GM21723 (cell line): ENCODE data around the gene FGF6.
"Not testable (repeated sequence)": the region's sequence is repeated elsewhere in the genome, so short reads cannot be mapped to it uniquely, and the experiment has no call there.

Experiments
- ATAC-seq: cut with Tn5 transposase; IDR thresholded peaks from one replicate; pipeline ENCODE4 v1.9.1; 2021; ENCODE audit warnings: mild to moderate bottlenecking, moderate library complexity; ENCODE audit not compliant: unreplicated experiment

Gene FGF6, protein sequence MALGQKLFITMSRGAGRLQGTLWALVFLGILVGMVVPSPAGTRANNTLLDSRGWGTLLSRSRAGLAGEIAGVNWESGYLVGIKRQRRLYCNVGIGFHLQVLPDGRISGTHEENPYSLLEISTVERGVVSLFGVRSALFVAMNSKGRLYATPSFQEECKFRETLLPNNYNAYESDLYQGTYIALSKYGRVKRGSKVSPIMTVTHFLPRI

DNA sequence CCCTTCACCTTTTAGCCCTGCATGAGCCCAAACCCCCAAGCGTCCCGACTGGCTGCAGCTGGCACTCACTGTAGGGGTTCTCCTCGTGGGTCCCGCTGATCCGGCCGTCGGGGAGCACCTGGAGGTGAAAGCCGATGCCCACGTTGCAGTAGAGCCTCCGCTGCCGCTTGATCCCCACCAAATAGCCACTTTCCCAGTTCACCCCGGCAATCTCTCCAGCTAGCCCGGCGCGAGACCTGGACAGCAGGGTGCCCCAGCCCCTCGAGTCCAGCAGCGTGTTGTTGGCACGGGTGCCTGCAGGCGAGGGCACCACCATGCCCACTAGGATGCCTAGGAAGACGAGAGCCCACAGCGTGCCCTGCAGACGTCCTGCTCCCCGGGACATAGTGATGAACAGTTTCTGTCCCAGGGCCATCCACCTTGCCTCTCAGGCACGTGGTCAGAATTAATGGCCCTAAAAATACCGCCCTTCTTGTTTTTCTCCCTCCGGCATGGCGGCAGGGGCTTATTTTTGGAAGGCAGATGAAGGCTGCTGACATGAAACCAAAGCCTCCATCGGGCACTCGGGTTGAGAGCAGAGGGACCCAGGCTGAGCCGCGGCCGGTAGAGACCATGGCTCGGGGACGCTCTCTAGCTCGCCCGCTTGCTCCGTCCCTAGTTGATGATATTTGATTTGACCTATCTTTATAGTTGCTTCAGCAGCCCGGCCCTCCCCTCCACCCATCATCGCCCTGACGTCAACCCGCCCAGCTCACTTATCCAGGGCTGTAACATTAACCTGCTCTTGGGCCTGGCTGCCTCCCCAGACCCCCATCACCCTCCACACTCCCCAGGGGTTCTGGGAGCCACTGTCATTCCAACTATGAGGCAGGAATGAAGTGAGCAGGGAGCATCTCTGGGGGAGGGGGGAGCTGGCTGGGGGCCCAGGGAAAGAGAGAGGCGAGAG lies at the start of gene FGF6:
TSS of gene FGF6 (minus strand) at position 660 of the 946 bp plus-strand sequence. CDS start at position 415, 245 bp downstream.
- ATAC-seq, result no peak

DNA sequence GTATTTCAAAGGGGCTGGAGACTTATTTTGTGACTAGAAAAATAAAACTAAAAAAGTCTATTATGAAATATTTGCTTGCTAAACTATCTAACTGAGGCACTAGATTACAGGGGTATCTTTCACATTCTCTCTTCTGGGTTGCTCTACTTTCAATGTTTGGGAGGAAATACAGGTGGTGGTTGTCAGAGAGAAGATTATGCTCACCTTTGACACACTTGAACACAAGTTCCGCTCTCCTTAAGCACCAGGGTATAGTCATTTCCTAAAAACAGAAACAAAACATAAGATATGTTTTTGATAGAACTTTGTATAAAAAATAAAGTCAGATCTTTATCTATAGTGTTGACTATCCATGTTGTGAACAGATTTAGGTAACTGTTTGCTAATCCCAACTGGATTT lies 45.4 kb upstream of the FGF6 start:
- ATAC-seq, result no peak

DNA sequence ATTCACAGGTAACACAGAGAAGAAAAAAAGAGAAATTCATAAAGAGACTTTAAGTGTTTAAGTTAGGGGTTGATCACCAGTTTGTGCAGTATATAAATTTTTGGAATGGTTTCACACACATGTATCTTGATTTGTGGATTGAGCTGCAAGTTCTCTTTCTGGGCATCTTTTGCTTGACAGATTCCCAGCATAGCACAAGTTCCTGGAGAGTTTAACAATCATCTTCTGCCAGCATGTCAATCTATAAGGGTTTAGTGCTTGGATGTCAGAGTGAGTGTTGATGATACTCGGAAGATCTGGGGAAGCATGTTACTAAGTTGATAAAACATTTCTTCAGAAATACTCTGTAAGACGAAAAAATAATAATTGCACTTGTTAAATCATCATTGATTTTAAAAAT lies 43.9 kb upstream of the FGF6 start:
- ATAC-seq, result no peak

DNA sequence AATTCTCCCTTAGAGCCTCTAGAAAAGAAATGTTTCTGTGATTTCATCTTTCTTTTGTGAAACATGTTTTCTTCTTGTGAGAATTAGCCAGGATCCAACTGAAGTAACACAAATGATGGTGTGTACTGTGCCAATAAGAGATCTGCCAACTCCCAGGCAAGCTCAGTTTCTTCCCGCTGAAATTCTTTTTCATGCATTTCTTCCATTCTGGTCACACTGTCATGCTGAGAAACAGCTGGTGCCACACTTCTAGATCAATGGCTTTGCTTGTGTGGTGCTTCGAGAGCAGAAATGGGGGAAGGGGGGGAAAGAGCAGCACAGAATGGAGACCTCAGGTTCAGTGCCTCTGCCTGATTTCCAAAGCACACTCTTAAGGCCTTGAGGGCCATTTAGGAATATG lies 41.4 kb upstream of the FGF6 start:
- ATAC-seq, result no peak

DNA sequence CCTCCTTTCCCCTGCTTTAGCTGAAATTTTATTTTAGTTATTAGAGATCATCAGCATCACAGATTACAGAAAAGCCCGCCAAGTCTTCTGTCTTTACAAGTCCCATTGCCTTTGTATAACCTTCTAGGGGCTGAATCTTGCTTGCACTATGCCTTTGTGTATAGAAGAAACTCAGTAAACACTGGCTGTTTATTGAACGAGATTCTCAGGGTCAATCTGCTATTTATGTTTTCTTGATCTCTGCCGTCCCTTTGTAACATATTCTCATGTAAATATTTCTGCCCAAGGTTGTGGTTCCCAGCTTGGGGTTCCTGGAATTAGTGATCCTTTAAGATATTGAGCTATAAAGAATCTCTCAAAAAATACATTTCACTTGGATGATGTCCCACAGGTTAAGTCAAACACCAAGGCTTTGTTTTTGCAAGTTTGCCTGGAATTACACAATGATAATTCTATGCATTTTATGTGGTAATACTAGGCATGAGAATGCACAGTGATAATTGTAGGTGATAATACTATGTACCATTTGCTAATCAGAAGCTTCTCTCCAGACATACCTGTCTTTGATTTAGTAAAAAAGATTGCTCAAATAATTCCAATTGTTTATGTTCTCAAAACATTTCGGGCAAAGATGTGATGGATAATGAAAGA lies 40.6 kb upstream of the FGF6 start:
- ATAC-seq, result no peak

DNA sequence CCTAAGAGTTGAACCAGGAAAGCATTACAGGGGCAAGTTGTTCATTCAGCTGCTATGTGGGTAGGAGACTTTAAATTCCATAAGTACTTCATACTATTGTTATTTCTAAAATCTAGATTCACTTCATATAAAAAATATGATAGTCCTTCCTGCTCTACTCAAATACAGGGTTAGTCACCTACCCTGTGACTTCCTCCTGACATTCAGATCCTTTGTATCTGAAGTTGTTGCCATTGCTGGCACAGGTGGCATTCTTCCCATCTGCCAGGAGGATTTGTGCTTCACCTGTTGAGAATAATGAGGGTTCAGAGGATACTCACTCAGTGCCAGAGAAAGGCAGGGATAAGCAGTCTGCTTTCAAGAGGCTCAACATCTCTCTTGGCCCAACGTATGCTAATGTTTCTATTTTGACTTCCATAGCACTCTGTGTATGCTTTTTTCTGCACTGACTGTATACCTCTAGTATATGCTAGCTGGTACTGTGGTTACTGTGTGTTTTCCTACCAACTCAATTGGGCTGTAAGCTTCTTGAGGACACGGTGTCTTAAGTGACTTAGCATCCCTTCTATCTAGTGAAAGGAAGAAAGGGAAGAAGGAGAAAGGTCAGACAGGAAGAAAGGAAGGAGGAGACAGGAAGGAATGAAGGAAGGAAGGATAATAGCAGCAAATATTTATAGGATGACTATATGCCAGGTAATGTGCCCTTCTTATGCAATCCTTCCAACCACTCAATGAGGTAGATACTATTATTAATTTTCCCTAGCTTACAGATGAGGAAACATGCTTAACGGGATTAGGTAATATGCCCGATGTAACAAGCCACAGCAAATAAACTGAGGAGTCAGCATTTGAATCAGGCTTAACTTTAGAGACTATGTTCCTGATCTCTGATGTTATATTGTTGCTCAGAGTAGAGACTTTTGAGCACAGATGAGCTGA lies 38.5 kb upstream of the FGF6 start:
- ATAC-seq, result no peak

DNA sequence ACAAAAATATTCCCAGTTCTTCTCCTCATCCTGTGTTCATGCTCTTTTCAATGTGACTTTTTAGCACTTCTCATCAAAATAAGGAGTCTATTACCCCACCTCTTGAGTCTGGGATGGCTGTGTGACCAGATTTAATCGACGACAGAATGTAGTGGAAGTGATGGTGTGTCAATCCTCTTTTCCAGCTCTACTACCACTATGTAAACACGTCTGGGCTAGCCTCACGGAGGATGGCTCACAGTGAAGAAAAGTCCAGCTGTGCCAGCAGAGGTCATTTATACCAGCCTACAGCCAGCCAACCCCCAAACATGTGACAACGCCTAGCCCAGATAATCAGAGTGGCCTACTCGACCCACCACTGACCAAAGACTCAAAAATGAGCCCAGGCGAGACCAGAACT lies 37.3 kb upstream of the FGF6 start:
- no peak for ATAC-seq

DNA sequence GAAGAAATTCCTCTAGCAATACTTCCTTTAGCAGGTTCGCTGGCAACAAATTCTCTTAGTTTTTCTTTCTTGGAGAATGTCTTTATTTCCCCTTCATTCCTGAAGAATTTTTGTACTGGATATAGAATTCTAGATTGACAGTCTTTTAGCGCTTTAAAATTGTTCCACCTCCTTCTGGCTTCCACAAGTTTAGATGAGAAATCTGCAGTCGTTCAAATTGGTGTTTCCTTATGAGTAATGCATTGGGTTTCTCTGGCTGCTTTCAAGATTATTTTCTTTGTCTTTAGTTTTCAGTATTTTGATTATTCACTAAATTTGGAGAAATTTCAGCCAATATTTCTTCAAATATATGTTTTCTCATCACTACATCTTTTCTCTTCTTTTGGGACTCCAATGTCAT lies 33.3 kb upstream of the FGF6 start:
- no peak for ATAC-seq

DNA sequence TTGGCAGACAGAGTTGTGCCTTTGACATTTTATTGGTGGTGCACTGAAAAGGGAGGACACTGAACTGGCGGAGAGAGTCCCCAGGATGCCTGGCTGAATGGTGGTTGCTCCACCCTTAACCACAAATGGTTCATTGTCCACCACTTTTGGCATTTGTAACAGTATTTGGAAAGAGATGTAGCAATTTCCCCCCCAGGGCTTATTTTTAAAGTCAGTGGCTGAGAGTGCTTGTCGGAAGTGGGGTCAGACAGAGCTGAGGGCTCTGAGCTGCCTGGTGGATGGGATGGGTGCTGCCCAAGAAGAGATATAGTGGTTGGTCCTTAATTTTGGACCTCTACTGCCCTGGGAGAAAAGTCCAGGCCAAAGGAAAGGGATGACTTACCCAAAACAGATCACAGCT lies 31.5 kb upstream of the FGF6 start:
- ATAC-seq, result no peak

DNA sequence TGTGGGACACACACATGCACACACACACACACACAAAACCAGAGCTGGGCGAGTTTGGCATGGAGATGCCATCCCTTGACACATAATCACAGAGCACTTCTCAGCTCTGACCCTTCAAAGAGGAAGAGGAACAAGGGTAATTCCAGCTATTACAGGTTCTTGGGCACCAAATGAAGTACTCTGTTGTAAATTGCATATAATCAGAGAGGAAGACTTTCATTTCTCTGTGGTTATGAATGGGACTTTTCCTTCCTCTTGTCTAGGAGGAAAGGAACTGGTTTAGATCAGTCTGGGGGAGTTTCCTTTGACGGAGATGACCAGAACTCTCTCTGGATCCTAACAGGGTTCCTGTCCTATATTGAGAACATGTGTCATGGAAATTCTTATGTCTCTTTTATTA lies 26.4 kb upstream of the FGF6 start:
- no peak for ATAC-seq

DNA sequence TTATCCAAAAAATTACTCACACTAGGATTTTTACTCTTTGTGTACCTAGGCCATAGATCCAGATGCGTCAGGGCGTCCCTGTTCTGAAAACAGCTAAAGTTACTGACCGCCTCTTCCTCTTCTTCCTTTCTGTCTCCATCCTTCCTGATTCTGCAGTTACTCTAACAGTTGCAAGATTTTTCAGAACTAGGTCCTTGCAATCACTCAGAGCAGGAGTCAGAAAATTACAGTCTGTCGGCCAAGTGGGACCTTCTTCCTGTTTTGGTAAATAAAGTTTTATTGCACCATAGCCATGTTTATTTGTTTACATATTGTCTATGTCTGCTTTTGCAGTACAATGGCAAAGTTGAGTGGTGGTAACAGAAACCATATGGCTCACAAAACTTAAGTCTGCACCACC lies 25.6 kb upstream of the FGF6 start:
- no peak for ATAC-seq

DNA sequence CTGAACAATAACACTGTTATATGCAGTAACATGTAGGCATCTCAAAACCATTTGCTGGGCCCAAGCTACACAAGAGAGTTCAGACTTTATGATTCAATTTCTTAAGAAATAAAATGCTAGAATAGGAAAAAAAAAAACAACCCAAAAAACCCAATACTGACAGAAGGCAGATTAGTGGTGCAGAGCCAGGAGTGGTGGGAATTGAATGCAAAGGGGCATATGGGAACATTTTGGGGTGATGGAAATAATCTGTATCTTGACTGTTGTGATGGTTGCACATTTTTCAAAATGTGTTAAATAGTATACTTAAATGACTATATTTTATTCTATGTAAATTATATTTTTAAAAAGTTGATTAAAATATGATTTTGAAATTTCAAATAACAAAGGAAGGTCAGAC lies 23.4 kb upstream of the FGF6 start:
- ATAC-seq, result no peak

DNA sequence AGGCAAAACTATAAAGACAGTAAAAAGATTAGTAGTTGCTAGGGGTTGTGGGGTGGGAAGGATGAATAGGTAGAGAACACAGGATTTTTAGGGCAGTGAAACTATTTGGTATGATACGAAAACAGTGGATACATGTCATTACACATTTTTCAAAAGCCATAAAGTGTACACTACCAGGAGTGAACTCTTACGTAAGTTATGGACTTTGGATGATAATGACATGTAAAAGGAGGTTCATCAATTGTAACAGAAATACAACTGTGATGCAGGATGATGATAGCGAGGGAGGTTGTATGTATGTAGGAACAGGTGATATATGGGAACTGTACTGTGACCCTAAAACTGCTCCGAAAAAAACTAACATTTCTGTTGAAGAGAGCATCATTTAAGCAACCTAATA lies 15.1 kb upstream of the FGF6 start:
- ATAC-seq, result no peak

DNA sequence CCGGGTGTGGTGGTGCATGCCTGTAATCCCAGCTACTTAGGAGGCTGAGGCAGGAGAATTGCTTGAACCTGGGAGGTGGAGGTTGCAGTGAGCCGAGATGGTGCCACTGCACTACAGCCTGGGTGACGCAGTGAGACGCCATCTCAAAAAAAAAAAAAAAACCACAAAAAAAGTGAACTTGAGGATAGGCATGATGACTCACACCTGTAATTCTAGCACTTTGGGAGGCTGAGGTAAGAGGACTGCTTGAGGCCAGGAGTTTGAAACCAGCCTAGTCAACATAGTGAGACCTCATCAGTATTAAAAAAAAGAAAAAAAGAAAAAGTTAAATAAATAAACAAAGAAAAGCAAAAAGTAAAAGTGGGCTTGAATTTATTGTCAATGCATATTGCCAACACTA lies 10.2 kb upstream of the FGF6 start:
- not testable (repeated sequence) for ATAC-seq

DNA sequence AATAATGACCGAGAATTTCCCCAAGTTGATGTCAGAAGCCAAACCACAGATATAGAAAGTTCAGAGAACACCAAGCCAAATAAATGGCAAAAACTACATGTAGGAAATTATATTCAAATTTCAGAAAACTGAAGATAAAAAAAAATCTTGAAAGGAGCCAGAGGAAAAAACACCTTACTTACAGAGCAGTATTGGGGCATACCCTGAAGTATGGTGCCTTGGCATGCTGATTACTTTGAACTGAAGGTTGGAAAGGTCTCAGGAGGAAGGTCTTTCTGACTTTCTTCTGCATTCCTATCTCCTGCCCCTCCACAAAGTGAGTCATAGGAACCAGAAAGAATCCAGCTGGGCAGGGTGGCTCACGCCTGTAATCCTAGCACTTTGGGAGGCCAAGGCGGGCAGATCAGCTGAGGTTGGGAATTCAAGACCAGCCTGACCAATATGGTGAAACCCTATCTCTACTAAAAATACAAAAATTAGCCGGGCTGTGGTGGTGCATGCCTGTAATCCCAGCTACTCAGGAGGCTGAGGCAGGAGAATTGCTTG lies 8.8 kb upstream of the FGF6 start:
- ATAC-seq, result no peak

DNA sequence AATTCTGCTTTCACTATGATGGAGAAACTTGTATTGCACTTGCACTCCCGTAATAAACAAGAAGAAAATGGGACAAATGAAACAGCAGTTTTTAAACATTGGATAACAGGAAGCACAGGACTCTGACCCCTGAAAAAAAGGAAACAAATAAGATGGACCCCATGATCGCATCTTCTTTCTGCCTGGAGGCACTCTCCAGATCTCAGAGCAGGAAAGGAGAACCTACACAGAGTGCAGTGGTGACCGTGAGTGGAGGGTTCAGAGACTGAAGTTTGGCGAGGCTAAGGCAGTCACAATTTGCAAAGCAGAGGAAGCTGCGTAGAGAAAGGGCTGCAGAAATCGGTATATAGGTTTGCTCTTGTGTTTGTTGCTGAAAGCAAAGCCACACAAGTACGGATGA lies 6.1 kb upstream of the FGF6 start:
- ATAC-seq, result no peak

DNA sequence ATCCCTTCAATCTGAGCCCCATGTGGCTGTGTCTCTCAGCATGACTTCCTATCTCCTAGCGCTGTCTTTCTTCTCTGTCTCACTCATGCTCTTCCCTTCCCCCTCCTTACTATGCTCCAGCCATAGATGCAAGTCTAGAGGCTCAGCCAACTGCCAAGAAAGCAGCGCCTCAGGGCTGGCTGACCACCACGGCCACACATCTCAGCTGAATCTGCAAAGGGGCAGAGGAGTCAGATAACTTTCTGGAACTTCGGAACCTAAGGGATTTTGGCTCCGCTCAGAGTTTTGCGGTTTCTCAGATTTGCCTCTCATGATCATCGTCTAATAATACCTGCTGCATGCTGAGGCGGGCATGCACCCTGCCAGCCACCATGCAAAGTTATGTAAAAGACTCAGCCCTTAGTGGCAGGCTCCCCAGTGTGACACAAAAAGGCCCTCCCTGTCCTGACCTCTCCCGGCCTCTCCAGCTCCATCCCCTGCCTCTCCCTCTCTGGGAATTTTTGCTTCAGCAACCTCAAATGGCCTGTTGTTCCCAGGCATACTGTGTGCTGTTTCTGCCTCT lies 5.0 kb upstream of the FGF6 start:
- no peak for ATAC-seq

DNA sequence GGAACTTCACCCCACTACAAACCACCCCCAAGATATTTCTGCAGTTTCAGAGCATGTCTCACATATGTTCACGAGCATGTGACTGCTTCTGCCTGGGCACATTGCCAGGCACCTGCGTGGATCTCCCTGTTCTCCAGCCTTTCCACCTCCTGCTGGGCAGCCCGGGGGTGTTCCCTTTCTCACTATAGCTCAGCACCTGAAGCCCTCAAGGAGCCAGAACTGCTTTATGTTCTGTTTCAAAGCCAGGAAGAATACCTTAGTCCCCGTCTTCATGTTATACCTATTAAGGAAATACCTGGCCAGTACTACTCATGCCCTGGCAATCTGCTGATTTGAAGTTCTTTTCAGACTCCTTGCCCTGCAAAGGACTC lies 4.2 kb upstream of the FGF6 start:
- ATAC-seq, result no peak

DNA sequence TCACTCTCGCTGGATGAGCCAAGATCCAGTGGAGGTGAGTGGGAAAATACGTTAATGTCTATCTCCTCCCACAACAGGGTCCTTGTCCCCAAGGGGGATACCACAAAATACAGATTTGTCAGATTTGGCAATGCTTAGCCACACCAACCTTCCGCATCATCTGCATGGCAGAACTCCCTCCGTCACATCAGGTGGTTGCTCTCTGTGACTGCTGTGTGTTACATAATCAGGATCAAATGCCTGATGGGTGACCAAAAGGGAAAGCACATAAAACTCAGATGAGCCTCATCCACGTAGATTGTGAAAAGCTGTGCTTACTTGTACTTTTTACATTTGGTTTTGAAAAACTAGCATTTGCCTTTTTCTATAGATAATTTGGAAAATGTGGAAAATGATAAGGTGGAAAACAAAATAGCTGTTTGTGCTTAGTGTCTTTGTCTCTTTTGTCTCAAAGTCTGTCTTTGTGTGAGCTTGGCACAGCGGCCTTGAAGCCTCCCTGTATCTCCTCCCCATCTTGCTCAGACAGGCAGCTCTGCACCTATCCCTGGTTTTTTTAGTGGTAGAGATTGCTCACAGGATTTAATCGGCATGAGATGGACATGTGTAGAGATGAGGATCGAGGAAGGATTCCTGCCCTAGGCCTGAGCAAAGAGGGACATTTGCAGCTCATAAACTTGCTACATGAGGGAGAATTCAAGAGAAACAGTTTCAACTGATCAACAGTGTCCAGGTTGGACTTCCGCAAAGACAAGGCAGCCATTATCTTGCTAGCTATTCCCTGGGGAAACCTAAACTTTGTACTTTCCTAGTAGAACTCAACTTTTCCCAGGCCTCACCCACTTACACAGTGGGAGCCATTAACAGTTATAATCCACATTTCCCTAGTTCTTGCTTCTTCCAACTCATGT lies 3.6 kb upstream of the FGF6 start:
- ATAC-seq, result no peak
